GM19035 (cell line): ENCODE measurements around the gene ABO.
"Not testable (repeated sequence)": the region's sequence is repeated elsewhere in the genome, so short reads cannot be mapped to it uniquely, and the experiment has no call there.

ENCODE experiments used
- ATAC-seq: cut with Tn5 transposase; IDR thresholded peaks from one replicate; pipeline ENCODE4 v1.9.1; 2021; ENCODE audit not compliant: unreplicated experiment

The ABO gene

DNA sequence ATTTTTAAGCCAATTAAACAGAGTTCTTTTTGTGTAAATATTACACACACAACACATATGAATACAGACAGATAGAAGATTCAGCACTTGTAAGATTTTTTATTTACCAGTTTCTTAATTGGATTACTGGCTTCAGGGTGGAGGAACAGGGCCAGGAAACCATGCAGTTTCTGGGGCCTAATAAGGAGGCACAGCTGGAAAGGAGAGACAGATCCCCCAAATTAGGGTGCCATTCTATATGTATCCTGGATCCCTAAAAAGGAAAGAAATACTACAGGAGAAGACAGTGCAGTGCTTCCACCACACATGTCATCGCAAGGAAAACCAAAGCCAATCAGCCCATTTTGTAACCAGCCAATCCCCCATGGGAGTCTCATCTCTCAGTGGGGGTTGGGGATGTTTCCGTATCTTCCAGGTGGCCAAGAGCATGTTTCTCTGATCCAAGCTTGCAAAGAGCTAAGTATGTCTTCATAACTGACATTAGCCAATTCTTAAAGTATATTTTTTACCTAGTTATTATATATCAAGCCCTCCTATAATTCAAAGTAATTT, 15.8 kb upstream of the ABO start:
- no peak for ATAC-seq

DNA sequence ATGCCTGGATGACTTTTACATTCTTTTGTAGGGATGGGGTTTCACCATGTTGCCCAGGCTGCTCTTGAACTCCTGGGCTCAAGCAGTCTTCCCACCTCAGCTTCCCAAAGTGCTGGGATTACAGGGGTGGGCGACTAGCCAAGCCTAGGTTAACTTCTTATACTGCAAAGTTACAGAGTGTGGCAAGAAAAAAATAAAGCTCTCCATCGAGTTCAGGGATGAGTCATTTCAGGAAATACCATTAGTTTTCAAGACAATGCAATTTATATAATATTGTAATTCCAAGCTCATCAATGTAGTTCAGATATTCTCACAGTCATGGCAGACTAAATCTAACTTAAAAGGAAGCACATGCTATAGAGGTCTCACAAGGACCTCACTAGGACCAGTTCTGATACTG, 11.5 kb upstream of the ABO start:
- ATAC-seq = no peak

DNA sequence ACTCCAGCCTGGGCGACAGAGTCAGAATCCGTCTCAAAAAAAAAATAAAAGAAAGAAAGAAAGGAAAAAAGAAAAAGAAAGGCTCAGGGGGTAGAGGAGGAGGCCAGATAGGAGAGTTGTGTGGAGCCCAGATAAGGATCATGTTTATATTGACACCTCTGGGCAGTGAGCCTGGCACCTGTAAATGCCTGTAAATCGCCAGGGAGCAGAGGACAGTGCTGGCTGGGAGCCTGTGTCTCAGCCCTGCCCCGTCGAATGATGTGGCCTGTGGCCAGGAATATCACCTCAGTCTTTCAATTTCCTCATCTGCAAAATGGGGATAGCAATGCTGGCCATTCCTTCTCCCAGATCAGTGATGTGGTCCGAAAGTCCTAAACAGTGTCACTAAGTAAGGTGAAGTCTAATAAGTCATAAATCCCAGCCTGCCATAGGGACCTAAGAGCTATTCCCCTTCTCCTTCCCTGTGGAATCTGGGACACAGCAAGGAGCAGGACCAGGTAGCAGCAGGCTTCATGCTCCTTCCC, 10.3 kb upstream of the ABO start:
- no peak for ATAC-seq

DNA sequence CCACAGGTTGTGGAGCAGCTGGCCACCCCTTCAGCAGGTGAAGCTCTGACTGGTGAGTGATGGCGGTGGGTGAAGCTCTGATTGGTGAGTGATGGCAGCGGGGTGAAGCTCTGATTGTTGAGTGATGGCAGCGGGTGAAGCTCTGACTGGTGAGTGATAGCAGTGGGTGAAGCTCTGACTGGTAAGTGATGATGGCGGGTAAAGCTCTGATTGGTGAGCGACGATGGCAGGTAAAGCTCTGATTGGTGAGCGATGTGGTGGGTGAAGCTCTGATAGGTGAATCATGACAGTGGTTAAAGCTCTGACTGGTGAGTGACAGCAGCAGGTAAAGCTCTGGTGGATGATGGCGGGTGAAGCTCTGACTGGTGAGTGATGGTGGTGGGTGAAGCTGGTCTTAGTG, 9.4 kb upstream of the ABO start:
- no peak for ATAC-seq

DNA sequence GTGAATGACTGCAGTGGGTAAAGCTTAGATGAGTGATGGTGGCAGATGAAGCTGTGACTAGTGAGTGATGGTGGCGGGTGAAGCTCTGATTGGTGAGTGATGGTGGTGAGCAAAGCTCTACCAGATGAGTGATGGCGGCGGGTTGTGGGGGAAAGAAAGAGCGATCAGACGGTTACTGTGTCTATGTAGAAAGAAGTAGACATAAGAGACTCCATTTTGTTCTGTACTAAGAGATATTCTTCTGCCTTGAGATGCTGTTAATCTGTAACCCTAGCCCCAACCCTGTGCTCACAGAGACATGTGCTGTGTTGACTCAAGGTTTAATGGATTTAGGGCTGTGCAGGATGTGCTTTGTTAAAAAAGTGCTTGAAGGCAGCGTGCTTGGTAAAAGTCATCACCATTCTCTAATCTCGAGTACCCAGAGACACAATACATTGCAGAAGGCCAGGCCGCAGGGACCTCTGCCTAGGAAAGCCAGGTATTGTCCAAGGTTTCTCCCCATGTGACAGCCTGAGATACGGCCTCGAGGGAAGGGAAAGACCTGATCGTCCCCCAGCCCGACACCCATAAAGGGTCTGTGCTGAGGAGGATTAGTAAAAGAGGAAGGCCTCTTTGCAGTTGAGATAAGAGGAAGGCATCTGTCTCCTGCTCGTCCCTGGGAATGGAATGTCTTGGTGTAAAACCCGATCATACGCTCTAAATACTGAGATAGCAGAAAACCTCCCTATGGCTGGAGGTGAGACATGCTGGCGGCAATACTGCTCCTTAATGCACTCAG, 8.4 kb upstream of the ABO start:
- not testable (repeated sequence) for ATAC-seq

DNA sequence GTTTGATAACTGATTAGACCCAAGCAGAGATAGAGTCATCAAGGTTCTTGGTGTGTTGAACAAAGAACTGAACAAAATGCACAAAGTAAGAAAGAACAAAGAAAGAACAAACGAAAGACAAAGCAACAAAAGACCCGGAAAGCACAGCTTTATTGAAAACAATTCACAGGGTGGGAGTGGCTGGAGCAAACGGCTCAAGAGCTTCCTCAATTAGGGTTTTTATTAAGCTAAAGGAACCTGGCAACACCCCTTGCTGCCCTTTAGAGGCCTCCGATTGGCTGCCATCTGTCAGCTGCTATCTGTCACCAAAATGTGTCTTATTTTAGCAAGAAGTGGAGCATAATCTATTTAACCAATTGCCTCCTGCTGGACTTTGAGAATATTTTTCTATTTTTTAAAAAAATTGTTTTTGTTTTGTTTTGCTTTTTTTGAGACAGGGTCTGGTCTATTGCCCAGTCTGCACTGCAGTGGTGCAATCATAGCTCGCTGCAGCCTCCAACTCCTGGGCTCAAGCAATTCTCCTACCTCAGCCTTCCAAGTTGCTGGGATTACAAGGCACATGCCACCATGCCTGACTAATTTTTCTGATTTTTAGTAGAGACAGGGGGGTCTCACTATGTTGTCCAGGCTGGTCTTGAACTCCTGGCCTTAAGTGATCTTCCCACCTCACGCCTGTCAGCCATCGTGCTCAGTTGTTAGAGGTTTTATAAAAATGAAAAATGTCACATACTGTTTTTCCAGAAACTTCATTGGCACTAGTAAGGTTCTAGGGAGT, 7.7 kb upstream of the ABO start:
- no peak for ATAC-seq

DNA sequence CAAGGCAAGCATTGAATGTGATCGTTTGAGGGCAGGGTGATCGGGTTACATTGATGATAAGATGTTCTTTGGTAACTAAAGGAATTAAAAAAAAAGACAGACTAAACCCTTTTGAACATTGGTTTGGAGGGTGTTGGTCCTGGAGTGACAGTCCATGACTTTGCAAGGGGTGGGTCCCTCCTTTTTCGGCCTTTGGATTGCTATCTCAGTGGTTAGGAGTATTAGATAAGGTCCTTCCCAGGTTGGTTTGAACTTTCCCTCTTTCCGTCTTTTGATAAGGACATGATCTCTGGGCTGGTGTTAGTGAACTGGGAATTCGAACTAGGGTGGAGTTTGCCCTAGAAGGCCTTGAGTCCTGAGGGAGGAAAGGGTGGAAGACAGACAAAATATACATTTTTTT, 5.4 kb upstream of the ABO start:
- no peak for ATAC-seq

DNA sequence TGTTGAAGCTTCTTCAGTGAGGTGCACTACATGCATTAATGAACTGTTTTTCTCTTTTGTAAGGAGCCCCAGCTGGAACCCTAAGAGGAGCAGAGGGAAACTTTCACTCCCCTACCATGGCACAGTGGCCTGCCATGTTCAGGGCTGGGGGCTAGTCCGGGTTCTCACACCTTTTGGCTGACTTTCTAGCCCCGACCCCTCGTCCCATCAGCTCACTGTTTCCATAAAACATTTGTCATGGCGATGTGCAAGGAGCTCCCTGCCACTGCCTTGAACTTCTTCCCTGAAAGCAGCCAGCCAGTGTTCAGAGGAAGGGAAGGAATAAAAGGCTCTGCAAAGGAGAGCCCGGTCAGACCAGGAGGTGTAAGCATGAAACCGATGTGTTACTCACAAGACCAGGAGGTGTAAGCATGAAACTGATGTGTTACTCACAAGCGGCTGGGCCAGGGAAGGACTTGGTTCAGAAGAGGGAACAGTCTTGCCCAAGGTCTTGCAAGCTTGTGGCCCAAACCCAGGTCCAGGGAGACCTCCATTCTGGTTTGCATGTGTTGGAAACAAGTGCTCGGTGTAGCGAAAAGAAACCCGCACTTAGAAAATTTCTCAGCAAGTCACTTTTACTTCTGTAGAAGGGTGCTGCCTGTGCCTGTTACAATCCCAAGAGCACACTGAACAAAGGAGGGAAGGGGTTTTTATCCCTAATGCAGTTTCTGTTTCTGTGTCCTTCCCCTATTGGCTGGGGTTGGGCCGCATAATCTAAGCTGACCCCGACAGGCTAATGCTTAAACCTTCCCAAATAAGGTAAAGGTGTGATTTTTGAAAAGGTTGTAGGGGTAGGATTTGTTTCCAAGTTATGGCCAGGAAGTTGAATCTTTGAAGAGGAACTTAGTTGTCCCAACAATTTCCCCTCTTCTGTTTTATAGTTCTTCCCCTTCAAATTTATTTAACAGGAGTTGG, 3.4 kb upstream of the ABO start:
- no peak for ATAC-seq

DNA sequence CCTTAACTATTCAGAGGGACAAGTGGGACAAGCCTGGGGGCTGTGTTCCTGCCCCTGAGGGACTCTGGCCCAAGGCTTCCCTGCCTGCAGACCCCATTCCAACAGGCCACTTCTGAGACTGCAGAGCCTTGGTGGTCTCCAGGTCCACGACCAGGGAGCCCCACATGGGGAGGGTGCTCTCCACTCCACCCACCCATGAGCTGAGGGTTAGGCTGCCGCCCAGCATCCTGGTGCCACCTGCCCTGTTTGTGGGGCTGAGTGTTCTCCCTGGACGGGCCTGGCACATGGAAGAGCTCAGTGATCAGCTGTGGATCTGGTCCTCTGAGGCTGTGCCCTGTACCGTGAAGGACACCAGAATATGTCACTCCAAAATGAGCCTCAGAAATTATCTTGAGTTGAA, 2.5 kb upstream of the ABO start:
- no peak for ATAC-seq

DNA sequence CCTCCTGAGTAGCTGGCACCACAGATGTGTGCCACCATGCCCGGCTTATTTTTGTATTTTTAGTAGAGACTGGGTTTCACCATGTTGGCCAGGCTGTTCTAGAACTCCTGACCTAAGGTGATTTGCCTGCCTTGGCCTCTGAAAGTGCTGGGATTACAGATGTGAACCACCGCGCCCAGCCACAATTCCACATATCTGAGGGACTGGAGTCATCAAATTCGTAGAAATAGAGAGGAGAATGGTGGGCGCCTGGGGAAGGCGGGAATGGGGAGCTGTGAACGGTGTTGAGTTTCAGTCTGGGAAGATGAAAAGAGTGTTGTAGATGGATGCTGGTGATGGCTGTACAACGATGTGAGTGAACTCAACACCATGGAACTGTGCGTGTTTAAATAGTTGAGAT, 1.9 kb upstream of the ABO start:
- no peak for ATAC-seq

DNA sequence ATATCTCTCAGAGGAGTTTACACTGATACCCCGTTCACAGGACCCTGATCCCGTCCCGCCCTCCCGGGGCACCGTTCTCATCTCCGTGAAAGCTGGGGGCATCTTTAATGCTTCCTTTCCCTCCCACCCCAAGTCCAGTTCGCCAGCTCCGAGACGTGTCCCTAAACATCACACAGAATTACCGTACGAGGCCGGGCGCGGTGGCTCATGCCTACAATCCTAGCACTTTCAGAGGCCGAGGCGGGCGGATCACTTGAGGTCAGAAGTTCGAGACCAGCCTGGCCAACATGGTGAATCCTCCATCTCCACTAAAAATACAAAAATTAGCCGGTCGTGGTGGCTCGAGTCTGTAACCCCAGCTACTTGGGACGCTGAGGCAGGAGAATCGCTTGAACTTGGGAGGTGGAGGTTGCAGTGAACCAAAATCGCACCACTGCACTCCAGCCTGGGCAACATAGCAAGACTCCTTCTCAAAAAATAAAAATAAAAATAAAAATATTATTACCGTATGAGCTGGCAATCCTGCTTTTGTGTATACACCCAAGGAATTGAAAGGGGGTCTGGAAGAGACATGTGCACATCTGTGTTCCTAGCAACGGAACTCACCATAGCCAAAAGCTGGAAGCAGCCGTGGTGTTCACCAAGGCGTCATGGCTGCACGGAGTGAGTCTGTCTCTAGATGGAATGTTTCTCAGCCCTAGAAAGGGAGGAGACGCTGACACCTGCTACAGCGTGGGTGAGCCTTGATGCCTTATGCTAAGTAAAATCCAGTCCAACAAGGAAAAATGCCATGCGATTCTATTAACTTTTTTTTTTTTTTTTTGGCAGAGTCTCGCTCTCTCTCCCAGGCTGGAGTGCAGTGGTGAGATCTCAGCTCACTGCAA, 1.2 kb upstream of the ABO start:
- no peak for ATAC-seq

DNA sequence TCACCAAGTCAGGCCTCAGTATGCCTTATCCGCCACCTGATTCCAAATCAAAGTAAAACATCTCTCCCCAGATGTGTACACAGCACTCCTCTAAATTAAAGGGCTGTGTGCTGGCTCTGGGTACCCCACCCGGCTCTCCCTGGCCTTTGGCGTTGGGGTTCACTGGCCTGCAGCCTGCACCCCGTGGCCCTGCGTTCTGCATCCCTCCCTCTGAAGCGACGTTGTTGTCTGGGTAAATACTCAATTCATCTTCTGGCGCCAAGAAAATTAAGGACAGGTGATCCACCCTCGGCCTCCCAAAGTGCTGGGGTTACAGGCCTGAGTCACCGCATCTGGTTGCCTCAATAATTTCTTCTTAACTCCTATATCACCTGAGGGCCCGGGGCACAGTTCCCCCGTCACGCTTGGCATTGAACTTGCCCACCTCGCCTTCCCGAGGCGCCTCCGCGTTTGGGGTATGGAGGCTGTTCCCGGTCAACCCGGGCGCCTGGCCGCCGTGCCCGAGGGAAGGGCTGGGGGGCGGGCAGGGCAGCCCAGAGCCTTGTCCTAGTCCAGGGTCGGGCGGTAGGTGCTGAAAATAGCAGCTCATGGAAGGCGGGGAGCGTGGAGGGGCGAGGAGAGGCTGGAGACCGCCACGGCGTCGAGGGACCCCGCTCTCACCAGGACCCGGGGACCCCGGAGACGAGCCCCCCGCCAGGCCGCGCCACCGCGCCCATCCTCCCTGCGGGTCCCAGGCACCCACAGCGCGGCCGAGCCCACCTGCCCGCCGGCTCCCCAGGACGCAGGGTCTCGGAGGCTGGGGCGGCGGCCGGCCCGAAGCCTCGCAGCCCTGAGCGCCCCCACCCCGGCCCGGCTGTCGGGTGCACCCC, 531 bp downstream of the ABO start:
- ATAC-seq = no peak

DNA sequence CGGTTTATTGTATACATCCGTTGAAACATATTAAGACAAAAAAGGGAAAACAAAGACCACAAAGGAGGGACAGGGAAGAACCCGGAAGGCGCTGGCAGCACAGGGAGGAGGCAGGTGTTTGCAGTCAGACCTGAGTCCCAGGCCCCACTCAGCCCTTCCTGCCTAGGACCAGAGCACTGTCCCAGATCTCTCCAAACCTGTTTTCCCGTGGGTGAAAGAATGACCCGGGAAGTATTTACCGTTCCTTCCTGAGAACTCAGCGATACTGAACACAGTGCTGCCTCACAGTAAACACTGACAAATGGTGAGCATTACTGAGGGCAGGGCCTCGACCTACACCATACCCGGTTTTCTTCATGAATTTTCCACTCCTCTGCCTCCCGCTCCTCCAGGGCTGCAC, 1.2 kb downstream of the ABO start:
- ATAC-seq = no peak

DNA sequence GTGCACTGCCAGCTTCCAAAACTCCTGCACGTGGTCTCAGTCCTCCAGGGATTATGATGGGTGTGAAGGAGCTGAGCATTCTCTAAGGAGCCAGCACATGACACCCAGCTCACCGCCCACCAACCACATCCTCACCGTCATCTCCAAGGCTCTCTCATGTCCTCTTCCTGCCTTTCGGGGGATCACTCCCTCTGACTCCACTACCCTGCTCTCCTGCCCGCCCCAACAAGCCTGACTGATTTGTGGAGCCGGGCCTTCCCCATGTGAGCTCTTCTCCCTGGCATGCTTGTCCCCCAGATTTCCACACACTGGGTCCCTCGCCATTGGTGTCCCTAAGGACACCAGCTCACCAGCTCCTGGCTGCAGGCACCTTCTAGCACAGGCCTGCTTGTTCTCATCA, 1.9 kb downstream of the ABO start:
- ATAC-seq = no peak

DNA sequence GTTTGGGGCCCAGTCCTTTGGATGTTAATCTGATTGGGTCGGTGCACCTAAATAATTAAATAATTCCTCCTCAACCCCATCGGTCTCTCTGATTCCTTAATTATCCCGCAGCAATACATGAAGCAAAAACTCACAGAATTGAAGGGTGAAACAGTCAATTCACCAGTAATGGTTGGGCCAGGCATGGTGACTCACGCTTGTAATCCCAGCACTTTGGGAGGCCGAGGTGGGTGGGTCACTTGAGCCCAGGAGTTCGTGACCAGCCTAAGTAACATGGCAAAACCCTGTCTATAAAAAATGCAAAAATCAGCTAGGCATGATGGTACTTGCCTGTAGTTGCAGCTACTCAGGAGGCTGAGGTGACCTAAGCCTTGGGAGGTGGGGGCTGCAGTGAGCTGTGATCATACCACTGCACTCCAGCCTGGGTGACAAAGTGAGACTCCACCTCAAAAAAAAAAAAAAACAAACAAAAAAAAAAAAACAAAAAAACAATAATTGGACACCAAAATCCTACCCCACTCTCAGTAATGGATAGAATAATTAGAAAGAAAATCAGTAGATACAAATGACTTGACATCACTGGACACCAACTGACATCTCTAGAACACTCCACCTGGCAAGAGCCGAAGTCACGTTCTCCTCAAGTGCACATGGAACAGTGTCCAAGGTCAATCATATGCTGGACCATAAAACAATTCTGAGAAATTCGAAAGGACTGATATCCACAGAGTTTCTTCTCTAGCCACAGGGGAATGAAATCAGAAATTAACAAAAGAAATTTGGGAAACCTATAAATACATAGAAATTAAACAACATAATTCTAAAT, 5.3 kb downstream of the ABO start:
- no peak for ATAC-seq

DNA sequence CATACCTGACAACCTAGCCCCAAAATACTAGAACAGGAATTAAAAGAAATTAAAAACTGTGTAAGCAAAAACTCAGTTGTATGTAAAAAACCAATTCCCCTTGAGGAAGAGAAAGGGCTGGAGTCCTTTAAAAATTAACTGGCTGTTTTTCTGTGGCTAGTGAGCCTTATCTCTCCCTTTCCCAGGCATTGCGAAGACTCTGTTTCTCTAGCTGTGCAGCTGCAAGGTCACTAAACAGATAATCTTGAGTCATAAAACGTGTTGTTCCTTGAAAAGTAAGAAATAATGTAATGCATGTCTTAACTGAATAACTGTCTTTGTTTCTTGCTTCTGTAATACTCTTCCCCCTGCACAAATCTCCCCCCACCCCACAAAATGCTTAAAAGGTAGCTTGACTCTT, 5.9 kb downstream of the ABO start:
- ATAC-seq = not testable (repeated sequence)

DNA sequence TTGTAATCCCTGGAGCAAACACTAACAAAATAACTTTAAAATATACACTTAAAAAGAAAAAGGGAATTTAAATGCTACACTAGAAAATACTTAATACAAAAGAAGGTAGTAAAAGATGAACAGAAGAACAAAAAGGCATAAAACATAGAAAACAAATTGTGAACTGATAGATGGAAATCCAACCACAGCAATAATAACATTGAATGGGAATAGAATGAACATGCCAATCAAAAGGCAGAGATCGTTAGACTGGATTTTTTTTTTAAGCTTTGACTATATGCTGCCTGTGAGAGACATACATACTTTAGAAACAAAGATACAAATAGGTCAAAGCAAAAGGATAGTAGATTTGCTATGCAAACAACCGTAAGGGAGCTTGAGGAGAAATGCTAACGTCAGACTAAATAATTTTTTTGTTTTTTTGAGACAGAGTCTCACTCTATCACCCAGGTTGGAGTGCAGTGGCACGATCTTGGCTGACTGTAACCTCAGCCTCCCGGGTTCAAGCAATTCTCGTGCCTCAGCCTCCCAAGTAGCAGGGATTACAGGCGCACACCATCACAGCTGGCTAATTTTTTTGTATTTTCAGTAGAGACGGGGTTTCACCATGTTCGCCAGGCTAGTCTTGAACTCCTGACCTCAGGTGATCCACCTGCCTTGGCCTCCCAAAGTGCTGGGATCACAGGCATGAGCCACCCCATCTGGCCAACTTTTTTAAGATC, 6.5 kb downstream of the ABO start:
- no peak for ATAC-seq
